Panc1 (cell line): ENCODE data around the gene TPCN1.

Experiments
- CTCF ChIP-seq: fragments of 450-650 bp; IDR thresholded peaks from 2 replicates; pipeline ENCODE4 v1.5.1; 2017; ENCODE audit warnings: mild to moderate bottlenecking
- POLR2AphosphoS5 ChIP-seq: IDR thresholded peaks from 2 replicates; pipeline ENCODE4 v1.6.1; 2012; ENCODE audit warnings: mild to moderate bottlenecking, low read depth, low read length, moderate library complexity

- TF ChIP-seq CTCF (no peak), POLR2AphosphoS5 (no peak)
These were observed 31.9 kb upstream of the TPCN1 start for GRCh38 chr12:113189361-113189760.
